ENCODE measurements around the gene TULP1.

DNA sequence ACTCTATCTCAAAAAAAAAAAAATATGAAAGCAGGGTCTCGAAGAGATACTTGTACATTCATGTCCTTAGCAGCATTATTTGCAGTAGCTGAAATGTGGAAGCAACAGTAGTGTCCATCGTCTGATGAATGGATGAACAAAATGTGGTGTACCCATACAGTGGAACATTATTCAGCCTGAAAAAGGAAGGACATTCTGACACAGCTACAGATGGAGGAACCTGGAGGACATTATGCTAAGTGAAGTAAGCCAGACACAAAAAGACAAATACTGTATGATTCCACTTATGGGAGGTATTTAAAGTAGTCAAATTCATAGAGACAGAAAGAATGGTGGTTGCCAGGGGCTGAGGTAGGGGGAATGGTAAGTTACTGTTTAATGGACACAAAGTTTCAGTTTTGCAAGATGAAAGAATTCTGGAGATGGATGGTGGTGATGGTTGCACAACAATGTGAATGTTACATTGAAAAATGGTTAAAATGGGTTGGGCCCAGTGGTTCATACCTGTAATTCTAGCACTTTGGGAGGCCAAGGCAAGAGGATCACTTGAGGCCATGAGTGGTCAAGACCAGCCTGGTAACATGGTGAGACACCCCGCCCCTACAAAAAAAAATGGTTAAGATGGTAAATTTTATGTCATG lies 11.8 kb upstream of the TULP1 start:
- TF ChIP-seq, protein P1, sequence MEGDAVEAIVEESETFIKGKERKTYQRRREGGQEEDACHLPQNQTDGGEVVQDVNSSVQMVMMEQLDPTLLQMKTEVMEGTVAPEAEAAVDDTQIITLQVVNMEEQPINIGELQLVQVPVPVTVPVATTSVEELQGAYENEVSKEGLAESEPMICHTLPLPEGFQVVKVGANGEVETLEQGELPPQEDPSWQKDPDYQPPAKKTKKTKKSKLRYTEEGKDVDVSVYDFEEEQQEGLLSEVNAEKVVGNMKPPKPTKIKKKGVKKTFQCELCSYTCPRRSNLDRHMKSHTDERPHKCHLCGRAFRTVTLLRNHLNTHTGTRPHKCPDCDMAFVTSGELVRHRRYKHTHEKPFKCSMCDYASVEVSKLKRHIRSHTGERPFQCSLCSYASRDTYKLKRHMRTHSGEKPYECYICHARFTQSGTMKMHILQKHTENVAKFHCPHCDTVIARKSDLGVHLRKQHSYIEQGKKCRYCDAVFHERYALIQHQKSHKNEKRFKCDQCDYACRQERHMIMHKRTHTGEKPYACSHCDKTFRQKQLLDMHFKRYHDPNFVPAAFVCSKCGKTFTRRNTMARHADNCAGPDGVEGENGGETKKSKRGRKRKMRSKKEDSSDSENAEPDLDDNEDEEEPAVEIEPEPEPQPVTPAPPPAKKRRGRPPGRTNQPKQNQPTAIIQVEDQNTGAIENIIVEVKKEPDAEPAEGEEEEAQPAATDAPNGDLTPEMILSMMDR (IDR thresholded peaks at IDR 0.05; ENCODE audit: borderline replicate concordance, extremely low read depth, low read length, poor library complexity, severe bottlenecking), result no peak
- TF ChIP-seq EZH2 (IDR thresholded peaks at IDR 0.05; ENCODE audit: borderline replicate concordance, low read depth, low read length, severe bottlenecking), result no peak

Data from DND-41 (cell line).